Esophagus squamous epithelium (tissue), 4 donors: ENCODE data around the gene ZBTB45.

Experiments
- CTCF ChIP-seq, 6 experiments: fragments of 450-650 bp in 4 of 6; fragments of 200-600 bp in 2 of 6; sonication (generic) in 2 of 6; IDR thresholded peaks; one replicate each; pipeline ENCODE4 v1.5.1; 2016 to 2019; ENCODE audit warnings: antibody characterized with exemption in 6 of 6, mild to moderate bottlenecking in 4 of 6, moderate library complexity in 4 of 6
- POLR2A ChIP-seq, 4 donors: fragments of 450-650 bp; IDR thresholded peaks; one replicate each; pipeline ENCODE4 v1.6.1; 2017; ENCODE audit warnings: antibody characterized with exemption in 4 of 4, mild to moderate bottlenecking in 4 of 4, moderate library complexity in 3 of 4

DNA sequence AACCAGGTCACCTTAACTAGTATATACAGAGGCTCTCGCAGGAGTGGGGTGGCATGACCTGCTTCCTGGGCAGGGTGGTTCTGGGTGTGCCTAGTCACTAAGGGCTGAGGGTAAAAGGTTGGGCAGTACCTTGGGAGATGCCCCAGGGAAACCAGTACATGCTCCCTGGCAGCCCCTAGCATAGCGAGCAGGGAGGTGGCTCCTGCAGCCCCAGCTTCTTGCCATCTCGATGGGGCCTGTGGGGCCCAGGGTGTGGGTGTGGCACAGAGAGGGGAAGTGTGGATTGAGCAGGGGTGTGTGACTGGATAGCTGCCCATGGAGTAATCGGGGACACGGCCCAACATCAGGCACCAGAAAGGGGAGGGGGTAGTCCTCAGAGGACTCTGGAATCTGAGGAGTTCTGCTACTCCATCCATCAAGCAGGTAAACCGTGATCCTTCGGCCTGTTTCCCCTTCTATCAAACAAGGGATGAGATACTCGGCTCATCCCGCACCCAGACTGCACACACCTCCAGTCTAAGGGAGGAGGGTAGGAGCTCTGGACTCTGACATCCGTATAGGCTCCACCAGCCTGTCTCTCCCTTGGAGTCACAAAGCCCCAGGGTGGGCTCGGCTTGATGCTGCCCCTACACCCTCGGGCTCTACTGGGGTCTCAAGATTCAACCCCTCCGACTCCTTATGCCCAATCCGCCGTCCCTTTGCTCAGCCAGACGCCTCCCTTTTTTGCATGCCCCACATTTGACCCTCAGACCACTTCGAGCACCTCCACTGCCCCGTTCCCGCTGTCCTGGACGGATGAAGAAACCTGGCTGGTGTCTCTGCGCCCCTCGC lies 1.1 kb downstream of the ZBTB45 start:
- TF ChIP-seq CTCF (IDR thresholded peaks at IDR 0.05): peak in 3 of 6 experiments; percentile 52 to 67 (median 58)
- no peak for TF ChIP-seq POLR2A (IDR thresholded peaks at IDR 0.05)
